Endothelial cell (in vitro differentiated cells): ENCODE data around the gene LAYN. TPM values are rescaled to one million over a fixed set of nuclear protein-coding genes. Genes with fewer than 3 reads are reported as not detected.

Experiments
- DNase-seq: peaks from one replicate; pipeline ENCODE4 v3.0.0; 2021; ENCODE audit warnings: low spot score
- H3K27ac Mint-ChIP-seq: one replicate; pipeline ENCODE4 v1.8.0; 2021; ENCODE audit warnings: mixed read lengths, inconsistent platforms; ENCODE audit not compliant: unreplicated experiment
- H3K27me3 Mint-ChIP-seq: one replicate; pipeline ENCODE4 v1.8.0; 2021; ENCODE audit warnings: mild to moderate bottlenecking, moderate library complexity, mixed read lengths, inconsistent platforms; ENCODE audit not compliant: unreplicated experiment
- H3K36me3 Mint-ChIP-seq: one replicate; pipeline ENCODE4 v1.8.0; 2021; ENCODE audit warnings: mild to moderate bottlenecking, low read depth, mixed read lengths, inconsistent platforms; ENCODE audit not compliant: unreplicated experiment
- H3K4me1 Mint-ChIP-seq: one replicate; pipeline ENCODE4 v1.8.0; 2021; ENCODE audit warnings: mild to moderate bottlenecking, mixed read lengths, inconsistent platforms; ENCODE audit not compliant: unreplicated experiment
- H3K4me3 Mint-ChIP-seq: one replicate; pipeline ENCODE4 v1.8.0; 2021; ENCODE audit warnings: mild to moderate bottlenecking, mixed read lengths, inconsistent platforms; ENCODE audit not compliant: unreplicated experiment
- H3K9me3 Mint-ChIP-seq: one replicate; pipeline ENCODE4 v1.8.0; 2021; ENCODE audit warnings: mixed read lengths, inconsistent platforms; ENCODE audit not compliant: unreplicated experiment
- CTCF ChIP-seq: fragments of 200-600 bp; sonication (generic); IDR thresholded peaks from one replicate; pipeline ENCODE4 v1.5.0; 2021; ENCODE audit warnings: antibody characterized with exemption; ENCODE audit not compliant: unreplicated experiment
- total RNA-seq: library from RNA; stranded (reverse); fragmentation: NEBNext Ultra II Directional; extraction: Animal tissue kit (Norgen Biotek cat#: 25700); gene quantifications from one replicate; pipeline ENCODE4 v1.2.1, GENCODE V29; 2021; ENCODE audit not compliant: unreplicated experiment

The LAYN gene
- total RNA-seq, 1 donor from 2014 or later = 26.2 TPM

GRCh38 chr11:111589114-111589513 lies 48.6 kb downstream of the LAYN start:
- Mint-ChIP-seq H3K9me3 (no peaks in the 10 kb centered on the region), H3K4me3 (no peak overlapping the region), H3K4me1 (peaks cover 7% of the 10 kb centered on the region), H3K27me3 (no peaks in the 10 kb centered on the region), H3K27ac (no peak overlapping the region), H3K36me3 (no peaks in the 10 kb centered on the region)
- TF ChIP-seq CTCF = no peak
- DNase-seq = no peak

GRCh38 chr11:111589886-111590499 lies 49.5 kb downstream of the LAYN start:
- TF ChIP-seq CTCF = no peak
- DNase-seq = no peak
- H3K36me3 Mint-ChIP-seq = no peaks in the 10 kb centered on the region
- H3K27me3 Mint-ChIP-seq = no peaks in the 10 kb centered on the region
- no peak overlapping the region for H3K4me3 Mint-ChIP-seq
- peaks cover 7% of the 10 kb centered on the region for H3K4me1 Mint-ChIP-seq
- H3K27ac Mint-ChIP-seq = no peak overlapping the region
- H3K9me3 Mint-ChIP-seq = no peaks in the 10 kb centered on the region

- Mint-ChIP-seq H3K36me3 (no peaks in the 10 kb centered on the region), H3K4me1 (no peaks in the 10 kb centered on the region), H3K4me3 (no peak overlapping the region), H3K9me3 (no peaks in the 10 kb centered on the region), H3K27me3 (no peaks in the 10 kb centered on the region), H3K27ac (no peak overlapping the region)
- TF ChIP-seq CTCF = no peak
- no peak for DNase-seq
Observed at GRCh38 chr11:111591187-111591960, 50.9 kb downstream of the LAYN start.

- no peaks in the 10 kb centered on the region for H3K9me3 Mint-ChIP-seq
- no peaks in the 10 kb centered on the region for H3K27me3 Mint-ChIP-seq
- TF ChIP-seq CTCF = no peak
- no peaks in the 10 kb centered on the region for H3K36me3 Mint-ChIP-seq
- DNase-seq = no peak
- no peak overlapping the region for H3K27ac Mint-ChIP-seq
- no peak overlapping the region for H3K4me3 Mint-ChIP-seq
- no peaks in the 10 kb centered on the region for H3K4me1 Mint-ChIP-seq
Observed at GRCh38 chr11:111592491-111592890, 52.0 kb downstream of the LAYN start.

- no peak for DNase-seq
- Mint-ChIP-seq H3K27me3 (peaks cover 2% of the 10 kb centered on the region), H3K4me1 (no peaks in the 10 kb centered on the region), H3K27ac (no peak overlapping the region), H3K36me3 (no peaks in the 10 kb centered on the region), H3K4me3 (no peak overlapping the region), H3K9me3 (no peaks in the 10 kb centered on the region)
- TF ChIP-seq CTCF = no peak
Observed at GRCh38 chr11:111596319-111596718, 55.8 kb downstream of the LAYN start.
